Liver (tissue), 9 donors: Measurements from ENCODE around the gene FAM131C. TPM values are rescaled to one million over a fixed set of nuclear protein-coding genes. Genes with fewer than 3 reads are reported as not detected.

ENCODE experiments used
- DNase-seq: peaks from one replicate; pipeline ENCODE4 v3.0.0-alpha.2; 2017; ENCODE audit warnings: low spot score
- H3K27ac ChIP-seq, 2 donors: one replicate each; pipeline ENCODE4 v1.7.0; 2013; ENCODE audit warnings: inconsistent platforms in 2 of 2, low read length in 2 of 2, control low read depth in 1 of 2, low read depth in 1 of 2, mild to moderate bottlenecking in 1 of 2
- H3K27me3 ChIP-seq, 4 donors: one replicate each; pipeline versions ENCODE4 v1.6.1 to v1.7.0; 2013; ENCODE audit warnings: low read length in 3 of 4, inconsistent platforms in 1 of 4, mild to moderate bottlenecking in 1 of 4, moderate library complexity in 1 of 4; ENCODE audit not compliant: control insufficient read depth in 4 of 4, insufficient read depth in 4 of 4
- H3K36me3 ChIP-seq, 4 donors: one replicate each; pipeline versions ENCODE4 v1.6.1 to v1.7.0; 2013; ENCODE audit warnings: low read length in 3 of 4, mild to moderate bottlenecking in 3 of 4, low read depth in 1 of 4, moderate library complexity in 1 of 4; ENCODE audit not compliant: control insufficient read depth in 4 of 4, insufficient read depth in 3 of 4
- H3K4me1 ChIP-seq, 4 donors: one replicate each; pipeline versions ENCODE4 v1.6.1 to v1.7.0; 2013; ENCODE audit warnings: low read length in 3 of 4, mild to moderate bottlenecking in 3 of 4, moderate library complexity in 1 of 4; ENCODE audit not compliant: control insufficient read depth in 4 of 4, insufficient read depth in 4 of 4
- H3K4me3 ChIP-seq, 3 donors: one replicate each; pipeline versions ENCODE4 v1.6.1 to v1.7.0; 2013; ENCODE audit warnings: low read length in 3 of 3, control low read depth in 1 of 3, low read depth in 1 of 3, mild to moderate bottlenecking in 1 of 3
- H3K9ac ChIP-seq, 2 donors: one replicate each; pipeline ENCODE4 v1.7.0; 2013; ENCODE audit warnings: low read length in 2 of 2, mild to moderate bottlenecking in 2 of 2, moderate library complexity in 2 of 2, control low read depth in 1 of 2, low read depth in 1 of 2
- H3K9me3 ChIP-seq, 4 donors: one replicate each; pipeline versions ENCODE4 v1.6.1 to v1.7.0; 2013; ENCODE audit warnings: low read length in 3 of 4; ENCODE audit not compliant: control insufficient read depth in 4 of 4
- ATF3 ChIP-seq: IDR thresholded peaks from 2 replicates; pipeline ENCODE4 v1.6.1; 2016; ENCODE audit warnings: antibody characterized with exemption
- CTCF ChIP-seq: fragments of 150-350 bp; IDR thresholded peaks from 2 replicates; pipeline ENCODE4 v1.5.1; 2017; ENCODE audit warnings: improper control_type of control experiment, low read depth, low read length; ENCODE audit not compliant: missing input control
- EGR1 ChIP-seq, 2 donors: IDR thresholded peaks; 2 replicates each; pipeline ENCODE4 v1.6.1; 2016 to 2018; ENCODE audit warnings: antibody characterized with exemption in 2 of 2, low read depth in 2 of 2
- FOXA1 ChIP-seq: IDR thresholded peaks from 2 replicates; pipeline ENCODE4 v1.6.1; 2016; ENCODE audit warnings: antibody characterized with exemption
- FOXA2 ChIP-seq: IDR thresholded peaks from 2 replicates; pipeline ENCODE4 v1.6.1; 2016; ENCODE audit warnings: antibody characterized with exemption
- GABPA ChIP-seq, 2 donors: IDR thresholded peaks in 1 of 2; conservative IDR thresholded peaks in 1 of 2; 2 replicates each; pipeline ENCODE4 v1.6.1; 2016; ENCODE audit warnings: antibody characterized with exemption in 2 of 2, mild to moderate bottlenecking in 1 of 2, moderate library complexity in 1 of 2
- HNF4A ChIP-seq, 2 donors: conservative IDR thresholded peaks; 2 replicates each; pipeline ENCODE4 v1.6.1; 2016; ENCODE audit warnings: antibody characterized with exemption in 2 of 2, mild to moderate bottlenecking in 2 of 2
- HNF4G ChIP-seq: IDR thresholded peaks from 2 replicates; pipeline ENCODE4 v1.6.1; 2016; ENCODE audit warnings: antibody characterized with exemption
- JUND ChIP-seq, 2 donors: IDR thresholded peaks; 2 replicates each; pipeline ENCODE4 v1.6.1; 2016; ENCODE audit warnings: antibody characterized with exemption in 2 of 2
- MAX ChIP-seq: IDR thresholded peaks from 2 replicates; pipeline ENCODE4 v1.6.1; 2016; ENCODE audit warnings: antibody characterized with exemption
- NR2F2 ChIP-seq: IDR thresholded peaks from 2 replicates; pipeline ENCODE4 v1.6.1; 2016; ENCODE audit warnings: antibody characterized with exemption
- RAD21 ChIP-seq, 2 donors: IDR thresholded peaks; 2 replicates each; pipeline ENCODE4 v1.6.1; 2016; ENCODE audit warnings: antibody characterized with exemption in 2 of 2, mild to moderate bottlenecking in 2 of 2
- REST ChIP-seq: IDR thresholded peaks from 2 replicates; pipeline ENCODE4 v1.6.1; 2016; ENCODE audit warnings: antibody characterized with exemption, mild to moderate bottlenecking
- RXRA ChIP-seq, 2 donors: IDR thresholded peaks; 2 replicates each; pipeline ENCODE4 v1.6.1; 2017 to 2018; ENCODE audit warnings: antibody characterized with exemption in 2 of 2, mild to moderate bottlenecking in 1 of 2
- SP1 ChIP-seq: IDR thresholded peaks from 2 replicates; pipeline ENCODE4 v1.6.1; 2018; ENCODE audit warnings: antibody characterized with exemption, mild to moderate bottlenecking
- TAF1 ChIP-seq: conservative IDR thresholded peaks from 2 replicates; pipeline ENCODE4 v1.6.1; 2016; ENCODE audit warnings: antibody characterized with exemption, mild to moderate bottlenecking
- YY1 ChIP-seq: IDR thresholded peaks from 2 replicates; pipeline ENCODE4 v1.6.1; 2016; ENCODE audit warnings: antibody characterized with exemption, mild to moderate bottlenecking
- ZBTB33 ChIP-seq: IDR thresholded peaks from 2 replicates; pipeline ENCODE4 v1.6.1; 2016; ENCODE audit warnings: antibody characterized with exemption
- WGBS: extraction: QIAGEN DNeasy Blood & Tissue Kit; methylation state at CpG from one replicate; pipeline ENCODE4 v1.1.7; 2013; 5-methylcytosine and 5-hydroxymethylcytosine counted together
- polyA plus RNA-seq, 2 donors: library from polyadenylated mRNA; stranded (reverse) in 1 of 2; unstranded in 1 of 2; fragments of 200-250 nt in 1 of 2; fragments of >200 nt in 1 of 2; fragmentation: Nextera tagmentation in 1 of 2; extraction: Ambion mirVana in 1 of 2; gene quantifications; one replicate each; pipeline versions ENCODE4 v1.2.1 to v1.2.3, GENCODE V29; 2013 to 2015
- total RNA-seq, 2 donors: library from RNA; depleted of rRNA; stranded (reverse); fragments of >200 nt; gene quantifications; one replicate each; pipeline ENCODE4 v1.2.3, GENCODE V29; 2014
- donor health status: healthy.
- donor health status: healthy.
- donor health status: healthy.
- donor health status: healthy.
- donor health status: healthy.

The FAM131C gene
- total and polyA plus RNA-seq, 4 donors, result 0.05 to 0.92 TPM; not detected in 2

DNA sequence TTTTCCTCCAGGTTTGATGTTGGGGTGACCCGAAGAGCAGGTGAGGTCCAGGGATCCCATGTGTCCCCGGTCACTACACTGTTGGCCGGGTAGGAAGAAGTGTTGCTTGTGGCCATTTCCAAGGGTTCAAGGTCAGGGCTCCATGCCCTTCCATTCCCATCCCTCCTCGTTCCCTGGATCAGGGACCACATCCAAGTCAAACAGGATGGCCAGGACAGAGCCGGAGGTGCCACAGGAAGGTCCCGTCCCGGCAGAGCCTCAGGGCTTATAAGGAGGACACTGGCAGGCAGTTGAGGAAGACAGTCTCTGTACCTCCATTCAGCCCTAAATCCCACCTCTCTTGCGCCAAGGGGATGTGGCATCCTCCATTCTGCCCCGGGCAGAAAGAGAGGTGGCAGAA lies 22.0 kb upstream of the FAM131C start:
- Histone ChIP-seq H3K36me3 (no peaks in the 10 kb centered on the region), H3K27me3 (no peaks in the 10 kb centered on the region), H3K9ac (no peak overlapping the region), H3K9me3 (no peaks in the 10 kb centered on the region), H3K27ac (no peak overlapping the region), H3K4me1 (peaks cover 0 to 7% (median 3%) of the 10 kb centered on the region in 4 donors), H3K4me3 (no peak overlapping the region)
- WGBS, result 44% methylated on average over 9 of the region's 9 CpGs
- no peak for DNase-seq
- TF ChIP-seq HNF4A (conservative IDR thresholded peaks at IDR 0.05), result no peak
- TF ChIP-seq FOXA2, result no peak
- TF ChIP-seq NR2F2, result peak; percentile 24
- no peak for TF ChIP-seq FOXA1
- TF ChIP-seq RAD21 (IDR thresholded peaks at IDR 0.05), result no peak
- TF ChIP-seq RXRA (IDR thresholded peaks at IDR 0.05), result peak in 1 of 2 donors; percentile 65
- TF ChIP-seq CTCF, result no peak
- TF ChIP-seq JUND (IDR thresholded peaks at IDR 0.05), result no peak
- no peak for TF ChIP-seq EGR1 (IDR thresholded peaks at IDR 0.05; ENCODE audit: low read depth in 2 of 2)
- no peak for TF ChIP-seq YY1
- TF ChIP-seq TAF1, result no peak
- no peak for TF ChIP-seq MAX
- TF ChIP-seq HNF4G, result no peak
- no peak for TF ChIP-seq REST
- TF ChIP-seq GABPA (IDR thresholded peaks at IDR 0.05 in 1 of 2, conservative IDR thresholded peaks at IDR 0.05 in 1 of 2), result no peak
- TF ChIP-seq SP1, result peak; percentile 14
- TF ChIP-seq ATF3, result no peak

DNA sequence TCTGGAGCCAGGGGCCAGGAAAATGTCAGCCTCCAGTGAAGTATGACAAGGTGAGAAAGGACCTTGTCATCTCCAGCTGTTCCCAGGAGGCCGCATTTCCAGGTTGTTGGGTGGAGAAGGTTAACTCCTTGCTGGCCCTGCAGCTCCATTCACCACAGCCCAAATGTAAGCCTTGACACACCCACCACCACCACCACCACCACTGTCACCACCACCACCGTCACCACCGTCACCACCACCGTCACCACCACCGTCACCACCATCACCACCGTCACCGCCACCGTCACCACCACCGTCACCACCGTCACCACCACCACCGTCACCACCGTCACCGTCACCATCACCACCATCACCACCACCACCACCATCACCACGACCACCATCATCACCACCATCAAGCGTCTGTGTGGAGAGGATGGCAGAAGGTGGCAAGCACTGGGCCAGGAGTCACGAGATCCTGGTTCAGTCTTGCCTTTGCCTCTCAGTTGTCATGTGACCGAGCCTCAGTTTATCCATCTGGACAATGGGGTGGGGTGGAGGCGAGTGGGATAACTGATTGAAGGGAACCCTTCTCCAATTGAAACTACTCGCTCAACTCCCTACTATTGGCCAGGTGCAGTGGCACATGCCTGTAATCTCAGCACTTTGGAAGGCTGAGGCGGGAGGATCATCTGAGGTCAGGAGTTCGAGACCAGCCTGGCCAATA lies 21.2 kb upstream of the FAM131C start:
- Histone ChIP-seq H3K4me1 (peaks cover 0 to 7% (median 3%) of the 10 kb centered on the region in 4 donors), H3K9ac (no peak overlapping the region), H3K36me3 (no peaks in the 10 kb centered on the region), H3K27me3 (no peaks in the 10 kb centered on the region), H3K27ac (no peak overlapping the region), H3K9me3 (no peaks in the 10 kb centered on the region), H3K4me3 (no peak overlapping the region)
- no peak for DNase-seq
- WGBS, result 93% methylated on average over 21 of the region's 21 CpGs
- no peak for TF ChIP-seq HNF4A (conservative IDR thresholded peaks at IDR 0.05)
- TF ChIP-seq JUND (IDR thresholded peaks at IDR 0.05), result no peak
- TF ChIP-seq FOXA2, result no peak
- no peak for TF ChIP-seq CTCF
- no peak for TF ChIP-seq FOXA1
- no peak for TF ChIP-seq YY1
- TF ChIP-seq EGR1 (IDR thresholded peaks at IDR 0.05; ENCODE audit: low read depth in 2 of 2), result no peak
- TF ChIP-seq HNF4G, result no peak
- no peak for TF ChIP-seq RXRA (IDR thresholded peaks at IDR 0.05)
- TF ChIP-seq MAX, result no peak
- no peak for TF ChIP-seq ZBTB33
- no peak for TF ChIP-seq GABPA (IDR thresholded peaks at IDR 0.05 in 1 of 2, conservative IDR thresholded peaks at IDR 0.05 in 1 of 2)
- no peak for TF ChIP-seq NR2F2
- no peak for TF ChIP-seq RAD21 (IDR thresholded peaks at IDR 0.05)
- no peak for TF ChIP-seq ATF3
- no peak for TF ChIP-seq SP1
